HG03103 (cell line): ENCODE results near the gene LRCH4.
A peak's percentile ranks its signal among the peaks of the same experiment; 100 is the strongest.

ENCODE experiments used
- ATAC-seq: cut with Tn5 transposase; IDR thresholded peaks from one replicate; pipeline ENCODE4 v1.9.1; 2021; ENCODE audit warnings: low read depth; ENCODE audit not compliant: unreplicated experiment

The LRCH4 gene, protein sequence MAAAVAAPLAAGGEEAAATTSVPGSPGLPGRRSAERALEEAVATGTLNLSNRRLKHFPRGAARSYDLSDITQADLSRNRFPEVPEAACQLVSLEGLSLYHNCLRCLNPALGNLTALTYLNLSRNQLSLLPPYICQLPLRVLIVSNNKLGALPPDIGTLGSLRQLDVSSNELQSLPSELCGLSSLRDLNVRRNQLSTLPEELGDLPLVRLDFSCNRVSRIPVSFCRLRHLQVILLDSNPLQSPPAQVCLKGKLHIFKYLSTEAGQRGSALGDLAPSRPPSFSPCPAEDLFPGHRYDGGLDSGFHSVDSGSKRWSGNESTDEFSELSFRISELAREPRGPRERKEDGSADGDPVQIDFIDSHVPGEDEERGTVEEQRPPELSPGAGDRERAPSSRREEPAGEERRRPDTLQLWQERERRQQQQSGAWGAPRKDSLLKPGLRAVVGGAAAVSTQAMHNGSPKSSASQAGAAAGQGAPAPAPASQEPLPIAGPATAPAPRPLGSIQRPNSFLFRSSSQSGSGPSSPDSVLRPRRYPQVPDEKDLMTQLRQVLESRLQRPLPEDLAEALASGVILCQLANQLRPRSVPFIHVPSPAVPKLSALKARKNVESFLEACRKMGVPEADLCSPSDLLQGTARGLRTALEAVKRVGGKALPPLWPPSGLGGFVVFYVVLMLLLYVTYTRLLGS

DNA sequence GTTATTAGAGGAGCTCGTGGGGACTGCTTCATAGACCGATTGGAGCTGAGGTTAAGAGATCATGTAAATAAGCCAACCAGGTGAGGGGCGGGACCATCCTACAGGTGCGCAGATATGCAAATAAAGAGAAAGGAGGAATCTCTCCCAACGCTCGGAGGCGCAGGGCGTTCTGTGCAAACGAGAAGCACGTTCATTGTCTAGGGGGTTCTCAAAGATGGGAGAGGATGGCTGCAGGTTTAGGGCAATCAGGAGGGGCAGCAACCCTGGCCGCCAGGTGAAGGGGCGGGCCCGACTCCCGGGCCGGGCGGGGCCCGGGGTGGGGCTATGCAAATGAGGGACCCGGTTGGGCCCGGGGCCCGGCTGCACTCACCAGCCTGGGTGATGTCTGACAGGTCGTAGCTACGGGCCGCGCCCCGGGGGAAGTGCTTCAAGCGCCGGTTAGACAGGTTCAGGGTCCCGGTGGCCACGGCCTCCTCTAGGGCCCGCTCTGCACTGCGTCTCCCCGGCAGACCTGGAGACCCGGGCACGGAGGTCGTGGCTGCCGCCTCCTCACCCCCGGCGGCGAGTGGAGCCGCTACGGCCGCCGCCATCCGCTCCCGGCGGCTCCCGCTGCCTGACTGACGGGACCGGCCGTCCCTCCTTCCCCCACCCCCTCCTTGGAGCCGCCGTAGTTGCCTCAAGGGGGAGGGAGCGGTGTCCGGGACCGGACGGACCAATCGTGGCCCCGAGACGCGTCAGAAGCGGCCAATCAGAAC, at the start of gene LRCH4:
TSS of gene LRCH4 (minus strand) at position 619 of the 755 bp plus-strand sequence. CDS start at position 590, 29 bp downstream.
- ATAC-seq, result peak; percentile 14

- ATAC-seq, result no peak
Observed at GRCh38 chr7:100632951-100633717, 47.2 kb upstream of the LRCH4 start.

- ATAC-seq, result no peak
Observed at GRCh38 chr7:100630066-100630465, 44.1 kb upstream of the LRCH4 start.

DNA sequence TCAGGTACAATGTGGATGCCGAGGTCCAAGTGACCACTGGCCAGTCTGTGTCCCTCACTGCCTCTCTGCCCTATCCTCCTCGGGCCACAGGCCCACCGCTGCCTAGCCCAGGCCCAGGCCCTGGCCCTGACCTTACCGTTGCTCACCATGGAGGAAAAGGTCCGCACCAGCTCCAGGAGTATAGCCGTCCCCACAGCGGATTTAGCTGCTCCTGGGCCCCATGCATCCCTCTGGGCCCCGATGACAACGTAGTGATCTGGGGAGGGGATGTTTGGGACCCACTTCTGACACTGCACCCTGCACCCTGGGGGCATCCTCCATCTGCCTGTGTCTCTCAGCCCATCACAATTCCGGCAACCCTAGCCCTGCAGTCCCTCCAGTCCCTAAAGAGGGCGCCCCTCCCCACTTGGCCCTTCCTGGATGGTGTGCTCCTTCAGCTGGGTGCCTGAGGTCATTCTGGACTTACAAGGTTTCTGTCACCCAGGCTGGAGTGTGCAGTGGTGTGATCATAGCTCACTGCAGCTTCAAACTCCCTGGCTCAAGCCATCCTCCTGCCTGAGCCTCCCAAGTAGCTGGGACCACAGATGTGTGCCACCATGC, 43.3 kb upstream of the LRCH4 start:
- no peak for ATAC-seq

DNA sequence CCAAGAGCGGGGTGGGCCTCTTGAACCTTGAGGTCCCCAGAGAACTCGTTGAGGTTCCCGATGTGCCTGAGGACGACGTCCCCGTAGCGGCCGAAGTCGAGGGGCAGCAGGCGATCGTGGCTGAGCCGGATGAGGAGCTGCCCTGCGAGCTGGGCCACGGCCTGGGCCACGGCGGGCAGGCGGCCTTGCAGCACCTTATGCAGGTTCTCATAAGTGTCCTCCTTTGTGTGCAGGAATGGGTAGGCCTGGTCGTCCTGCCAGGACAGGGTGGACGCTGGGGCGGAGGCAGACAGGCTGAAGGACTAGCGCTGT, 41.3 kb upstream of the LRCH4 start:
- no peak for ATAC-seq

DNA sequence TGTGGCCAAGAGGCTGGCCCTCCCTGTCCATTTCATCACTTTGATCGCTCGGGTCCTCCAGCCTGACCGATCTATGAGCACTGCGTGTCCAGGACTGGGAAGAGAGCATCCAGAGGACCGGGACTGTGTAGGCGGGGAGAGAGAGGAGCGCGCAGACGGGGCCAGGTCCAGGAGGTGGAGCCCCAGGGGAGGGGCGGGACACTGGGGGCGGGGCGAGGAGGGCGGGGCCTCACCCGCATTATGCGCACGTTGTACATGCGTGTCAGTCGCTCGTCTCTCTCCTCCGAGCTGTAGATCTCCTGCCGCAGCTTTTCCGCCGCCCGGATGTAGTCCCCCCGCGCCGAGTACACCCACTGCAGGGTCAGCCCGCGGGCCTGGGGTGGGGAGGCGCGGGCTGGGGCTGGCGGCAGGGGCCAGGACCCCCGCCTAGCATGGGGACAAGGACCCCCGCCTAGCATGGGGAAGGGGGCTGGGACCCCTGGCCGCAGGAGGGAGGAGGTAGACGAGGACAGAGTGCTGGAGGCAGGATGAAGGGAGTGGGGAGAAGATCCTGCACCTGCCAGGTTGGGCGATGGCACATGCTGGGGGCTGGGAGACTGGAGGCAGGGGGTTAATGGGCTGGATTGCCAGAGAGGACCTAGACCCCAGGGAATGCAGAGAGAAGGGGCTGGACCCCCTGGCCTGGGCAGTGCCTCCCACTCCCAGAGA, 40.8 kb upstream of the LRCH4 start:
- peak; percentile 80 for ATAC-seq

- ATAC-seq, result no peak
Observed at GRCh38 chr7:100626055-100626454, 40.1 kb upstream of the LRCH4 start.

GRCh38 chr7:100623951-100624824, 38.3 kb upstream of the LRCH4 start:
- ATAC-seq, result no peak

DNA sequence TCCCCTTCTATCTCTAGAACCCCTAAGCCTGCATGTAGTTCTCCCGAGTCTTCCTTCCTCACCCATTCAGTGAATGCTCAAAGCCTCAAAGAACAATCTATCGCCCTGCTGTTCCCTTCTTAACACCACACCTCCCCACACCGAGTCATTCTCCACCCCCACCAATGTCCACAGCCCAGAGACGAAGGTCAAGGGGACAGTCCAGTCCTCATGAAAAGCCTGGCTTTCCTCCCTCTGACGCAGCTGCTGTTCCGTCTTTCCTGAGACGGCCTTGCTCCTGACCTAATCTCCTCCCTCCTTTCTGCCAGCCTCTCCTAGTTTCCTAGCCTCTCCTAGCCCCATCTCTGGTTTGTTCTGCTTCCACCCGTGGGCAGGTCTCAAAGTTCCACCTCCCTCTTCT, 35.6 kb upstream of the LRCH4 start:
- no peak for ATAC-seq

DNA sequence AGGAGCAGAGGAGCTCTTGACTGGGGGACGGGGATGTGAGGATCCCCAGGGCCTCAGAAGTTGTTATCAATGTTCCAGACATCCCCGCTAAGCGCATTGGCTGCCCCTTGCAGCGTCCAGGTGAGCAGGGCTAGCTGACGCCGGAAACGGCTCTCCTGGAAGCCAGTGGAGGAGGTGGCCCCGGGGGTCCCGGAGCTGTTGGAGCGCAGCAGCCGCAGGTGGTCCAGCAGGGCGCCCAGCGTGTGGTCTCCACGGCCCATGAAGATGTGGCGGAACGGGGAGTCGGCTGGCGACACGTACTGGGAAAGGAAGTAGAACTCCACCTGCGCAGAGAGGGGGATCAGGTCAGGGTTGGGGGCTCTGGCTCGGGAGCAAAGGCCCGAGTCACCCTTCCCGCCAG, 34.9 kb upstream of the LRCH4 start:
- ATAC-seq, result no peak

DNA sequence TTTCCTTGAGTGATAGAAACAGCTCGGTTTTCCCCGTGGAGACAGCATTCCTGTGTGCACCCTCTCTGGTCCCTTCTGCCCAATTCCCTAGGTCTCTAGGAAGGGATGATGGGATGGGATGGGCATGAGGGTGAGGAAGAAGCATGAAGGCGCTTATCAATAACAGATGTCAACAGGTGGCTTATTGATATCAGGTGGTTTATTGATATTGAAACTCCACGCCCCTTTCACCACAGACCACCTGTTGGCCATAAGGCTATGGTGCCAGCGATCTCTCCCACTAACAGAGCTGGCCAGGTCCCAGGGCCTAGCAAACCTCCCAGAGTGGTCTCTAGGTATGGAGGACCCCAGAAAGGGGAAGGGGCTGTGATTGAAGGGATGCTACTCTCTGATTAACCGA, 34.3 kb upstream of the LRCH4 start:
- no peak for ATAC-seq

DNA sequence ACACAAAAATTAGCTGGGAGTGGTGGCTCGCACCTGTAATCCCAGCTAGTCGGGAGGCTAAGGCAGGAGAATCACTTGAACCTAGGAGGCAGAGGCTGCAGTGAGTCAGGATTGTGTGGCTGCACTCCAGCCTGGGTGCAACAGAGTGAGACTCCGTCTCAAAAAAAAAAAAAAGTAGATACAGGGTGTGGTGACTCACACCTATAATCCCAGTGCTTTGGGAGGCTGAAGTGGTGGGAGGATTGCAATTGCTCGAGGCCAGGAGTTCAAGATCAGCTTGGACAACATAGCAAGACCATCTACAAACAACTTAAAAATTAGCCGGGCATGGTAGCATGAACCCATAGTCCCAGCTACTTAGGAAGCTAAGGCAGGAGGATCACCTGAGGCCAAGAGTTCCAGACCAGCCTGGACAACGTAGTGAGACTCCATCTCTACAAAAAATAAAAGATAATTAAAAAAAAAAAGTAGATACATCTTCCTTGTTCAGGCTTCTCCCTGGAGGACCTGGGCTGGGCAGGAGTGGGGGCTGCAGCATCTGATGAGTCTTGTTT, 28.5 kb upstream of the LRCH4 start:
- no peak for ATAC-seq

DNA sequence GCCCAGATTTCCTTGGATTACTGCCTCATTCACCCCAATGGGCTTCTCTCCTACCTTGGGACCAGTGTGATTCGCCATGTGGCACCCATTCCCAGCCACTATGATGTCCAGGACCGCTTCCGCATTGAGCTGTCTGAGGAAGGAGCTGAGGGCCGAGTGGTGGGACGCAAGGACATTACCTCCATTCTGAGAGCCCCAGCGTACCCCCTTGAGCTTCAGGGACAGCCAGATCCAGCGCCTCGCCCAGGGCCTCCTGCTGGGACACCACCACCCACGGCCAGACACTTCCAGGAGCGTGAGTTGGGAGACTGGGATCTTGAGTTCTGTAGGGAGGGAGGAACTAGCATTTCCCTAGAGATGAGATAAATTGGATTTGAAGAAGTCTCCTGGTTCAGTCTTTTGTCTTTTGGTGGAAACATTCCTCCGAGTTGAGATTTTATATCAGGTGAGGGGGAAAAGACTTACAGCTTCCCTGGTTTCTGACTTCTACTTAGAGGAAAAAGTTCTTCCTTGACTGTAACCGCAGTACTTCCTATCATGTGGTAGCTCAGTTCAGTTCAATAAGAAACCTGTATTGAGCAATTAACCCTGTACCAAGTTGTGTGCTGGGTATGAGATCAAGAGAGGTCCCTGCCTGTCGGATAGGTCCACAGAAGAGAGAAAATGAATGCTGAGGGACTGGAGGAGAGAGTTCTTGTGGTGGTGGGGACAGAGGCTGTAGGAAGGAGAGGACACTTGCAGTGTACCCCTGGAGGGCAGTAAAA, 27.7 kb upstream of the LRCH4 start:
- no peak for ATAC-seq

DNA sequence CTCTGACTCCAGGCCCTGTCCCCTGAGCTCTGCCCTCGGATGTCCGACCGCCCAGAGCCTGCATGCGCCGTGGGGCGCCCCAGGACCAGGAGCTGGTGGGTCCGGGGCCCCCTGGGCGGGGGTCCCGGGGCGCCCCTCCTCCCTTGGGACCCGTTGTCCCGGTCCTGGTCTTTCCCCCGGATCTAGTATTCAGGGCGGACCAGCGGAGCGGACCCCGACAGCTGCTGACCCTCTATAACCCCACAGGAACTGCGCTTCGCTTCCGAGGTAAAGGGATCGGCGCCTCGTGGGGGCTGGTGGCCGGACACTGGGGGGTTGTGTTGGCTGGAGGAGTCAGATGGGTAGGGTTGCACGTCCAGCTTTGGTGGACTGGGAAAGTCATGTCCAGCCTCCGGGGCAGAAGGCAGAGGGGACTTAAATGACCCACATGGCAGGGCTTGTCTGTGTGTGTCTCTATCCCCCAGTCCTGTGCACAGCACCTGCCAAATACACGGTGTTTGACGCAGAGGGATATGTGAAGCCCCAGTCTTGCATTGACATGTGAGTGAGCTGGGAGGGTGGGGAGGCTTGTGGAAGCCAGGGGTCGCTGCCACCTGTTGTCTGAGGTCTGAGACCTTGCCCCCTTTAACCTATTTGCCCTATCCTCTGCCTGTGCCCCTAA, 26.9 kb upstream of the LRCH4 start:
- no peak for ATAC-seq

DNA sequence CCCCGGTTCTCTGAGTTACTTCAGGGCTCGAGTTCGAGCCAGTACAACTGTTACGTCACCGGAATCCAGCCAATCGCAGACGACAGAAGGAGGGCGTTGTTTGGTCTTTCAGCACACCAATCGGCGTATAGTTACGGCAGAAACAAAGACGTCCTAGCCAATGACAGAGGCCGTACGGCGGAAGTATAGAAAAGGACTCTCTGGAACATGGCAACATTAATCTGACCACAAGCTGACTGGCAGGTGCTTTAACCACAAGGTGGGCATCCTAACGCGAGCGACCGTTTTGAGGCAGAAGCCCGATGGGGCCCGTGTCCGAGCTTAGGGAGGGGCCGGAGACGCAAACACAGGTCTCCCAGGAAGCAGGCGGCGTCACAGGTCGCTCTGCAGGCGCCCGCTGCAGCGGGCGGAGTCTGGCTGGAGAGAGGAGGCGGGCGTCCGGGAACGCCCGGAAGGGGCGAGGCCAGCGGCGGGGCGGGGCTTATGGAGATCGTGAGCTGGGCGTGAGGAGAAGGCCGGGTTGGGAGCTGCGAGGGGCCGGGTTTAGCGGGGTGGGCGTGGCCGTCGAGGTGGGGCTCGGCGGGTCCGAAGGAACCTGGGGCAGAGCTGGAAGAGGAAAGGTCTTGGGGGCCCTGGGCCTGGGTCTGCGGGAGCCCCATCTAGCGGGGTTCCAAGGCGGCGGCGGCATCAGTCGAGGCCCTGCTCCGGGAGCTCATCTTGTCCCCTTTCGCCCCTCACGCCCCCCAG, 26.2 kb upstream of the LRCH4 start, which contains the start of gene MOSPD3:
TSS of gene MOSPD3 (plus strand) at position 558 of the 747 bp plus-strand sequence. CDS start 252 bp downstream, outside the sequence.
- peak; percentile 82 for ATAC-seq

- no peak for ATAC-seq
Observed at GRCh38 chr7:100609958-100610357, 24.0 kb upstream of the LRCH4 start.
